ENCODE data around the gene TPD52L1.

TPD52L1 gene

GRCh38 chr6:125245109-125245508, 91.5 kb downstream of the TPD52L1 start:
- no peak for DNase-seq (ENCODE audit: low read depth)

- DNase-seq (ENCODE audit: low read depth), result no peak
These were observed 92.1 kb downstream of the TPD52L1 start for GRCh38 chr6:125245523-125246264.

- DNase-seq (ENCODE audit: low read depth), result no peak
These were observed 93.0 kb downstream of the TPD52L1 start for GRCh38 chr6:125246566-125246965.

GRCh38 chr6:125248136-125248535, 94.6 kb downstream of the TPD52L1 start:
- DNase-seq (ENCODE audit: low read depth), result no peak

- no peak for DNase-seq (ENCODE audit: low read depth)
These were observed 96.9 kb downstream of the TPD52L1 start for GRCh38 chr6:125250511-125250910.

- DNase-seq (ENCODE audit: low read depth), result no peak
These were observed 98.1 kb downstream of the TPD52L1 start for GRCh38 chr6:125251516-125252220.

GRCh38 chr6:125252891-125253290, 99.3 kb downstream of the TPD52L1 start:
- DNase-seq (ENCODE audit: low read depth), result no peak

GRCh38 chr6:125253881-125254280, 100.3 kb downstream of the TPD52L1 start:
- DNase-seq (ENCODE audit: low read depth), result no peak

GRCh38 chr6:125254321-125254720, 100.7 kb downstream of the TPD52L1 start:
- DNase-seq (ENCODE audit: low read depth), result no peak

- DNase-seq (ENCODE audit: low read depth), result no peak
These were observed 101.6 kb downstream of the TPD52L1 start for GRCh38 chr6:125255201-125255600.

GRCh38 chr6:125257351-125257750, 103.8 kb downstream of the TPD52L1 start:
- no peak for DNase-seq (ENCODE audit: low read depth)

- no peak for DNase-seq (ENCODE audit: low read depth)
These were observed 105.2 kb downstream of the TPD52L1 start for GRCh38 chr6:125258651-125259353.

- DNase-seq (ENCODE audit: low read depth), result no peak
These were observed 105.8 kb downstream of the TPD52L1 start for GRCh38 chr6:125259354-125259736.

GRCh38 chr6:125262016-125263013, 108.7 kb downstream of the TPD52L1 start:
- DNase-seq (ENCODE audit: low read depth), result no peak

- no peak for DNase-seq (ENCODE audit: low read depth)
These were observed 110.9 kb downstream of the TPD52L1 start for GRCh38 chr6:125264476-125264875.

- no peak for DNase-seq (ENCODE audit: low read depth)
These were observed 114.4 kb downstream of the TPD52L1 start for GRCh38 chr6:125267806-125268523.

GRCh38 chr6:125268765-125269164, 115.2 kb downstream of the TPD52L1 start:
- no peak for DNase-seq (ENCODE audit: low read depth)

- no peak for DNase-seq (ENCODE audit: low read depth)
These were observed 115.9 kb downstream of the TPD52L1 start for GRCh38 chr6:125269328-125269985.

GRCh38 chr6:125270380-125270779, 116.8 kb downstream of the TPD52L1 start:
- no peak for DNase-seq (ENCODE audit: low read depth)

GRCh38 chr6:125271486-125272159, 118.0 kb downstream of the TPD52L1 start:
- DNase-seq (ENCODE audit: low read depth), result no peak
